Liver (tissue), 9 donors: ENCODE results near the gene MED4. TPM values are rescaled to one million over a fixed set of nuclear protein-coding genes. Genes with fewer than 3 reads are reported as not detected.

Source experiments
- DNase-seq: peaks from one replicate; pipeline ENCODE4 v3.0.0-alpha.2; 2017; ENCODE audit warnings: low spot score
- H3K27ac ChIP-seq, 2 donors: one replicate each; pipeline ENCODE4 v1.7.0; 2013; ENCODE audit warnings: inconsistent platforms in 2 of 2, low read length in 2 of 2, control low read depth in 1 of 2, low read depth in 1 of 2, mild to moderate bottlenecking in 1 of 2
- H3K27me3 ChIP-seq, 4 donors: one replicate each; pipeline versions ENCODE4 v1.6.1 to v1.7.0; 2013; ENCODE audit warnings: low read length in 3 of 4, inconsistent platforms in 1 of 4, mild to moderate bottlenecking in 1 of 4, moderate library complexity in 1 of 4; ENCODE audit not compliant: control insufficient read depth in 4 of 4, insufficient read depth in 4 of 4
- H3K36me3 ChIP-seq, 4 donors: one replicate each; pipeline versions ENCODE4 v1.6.1 to v1.7.0; 2013; ENCODE audit warnings: low read length in 3 of 4, mild to moderate bottlenecking in 3 of 4, low read depth in 1 of 4, moderate library complexity in 1 of 4; ENCODE audit not compliant: control insufficient read depth in 4 of 4, insufficient read depth in 3 of 4
- H3K4me1 ChIP-seq, 4 donors: one replicate each; pipeline versions ENCODE4 v1.6.1 to v1.7.0; 2013; ENCODE audit warnings: low read length in 3 of 4, mild to moderate bottlenecking in 3 of 4, moderate library complexity in 1 of 4; ENCODE audit not compliant: control insufficient read depth in 4 of 4, insufficient read depth in 4 of 4
- H3K4me3 ChIP-seq, 3 donors: one replicate each; pipeline versions ENCODE4 v1.6.1 to v1.7.0; 2013; ENCODE audit warnings: low read length in 3 of 3, control low read depth in 1 of 3, low read depth in 1 of 3, mild to moderate bottlenecking in 1 of 3
- H3K9ac ChIP-seq, 2 donors: one replicate each; pipeline ENCODE4 v1.7.0; 2013; ENCODE audit warnings: low read length in 2 of 2, mild to moderate bottlenecking in 2 of 2, moderate library complexity in 2 of 2, control low read depth in 1 of 2, low read depth in 1 of 2
- H3K9me3 ChIP-seq, 4 donors: one replicate each; pipeline versions ENCODE4 v1.6.1 to v1.7.0; 2013; ENCODE audit warnings: low read length in 3 of 4; ENCODE audit not compliant: control insufficient read depth in 4 of 4
- EGR1 ChIP-seq, 2 donors: IDR thresholded peaks; 2 replicates each; pipeline ENCODE4 v1.6.1; 2016 to 2018; ENCODE audit warnings: antibody characterized with exemption in 2 of 2, low read depth in 2 of 2
- FOXA1 ChIP-seq: IDR thresholded peaks from 2 replicates; pipeline ENCODE4 v1.6.1; 2016; ENCODE audit warnings: antibody characterized with exemption
- FOXA2 ChIP-seq: IDR thresholded peaks from 2 replicates; pipeline ENCODE4 v1.6.1; 2016; ENCODE audit warnings: antibody characterized with exemption
- GABPA ChIP-seq, 2 donors: IDR thresholded peaks in 1 of 2; conservative IDR thresholded peaks in 1 of 2; 2 replicates each; pipeline ENCODE4 v1.6.1; 2016; ENCODE audit warnings: antibody characterized with exemption in 2 of 2, mild to moderate bottlenecking in 1 of 2, moderate library complexity in 1 of 2
- HNF4A ChIP-seq, 2 donors: conservative IDR thresholded peaks; 2 replicates each; pipeline ENCODE4 v1.6.1; 2016; ENCODE audit warnings: antibody characterized with exemption in 2 of 2, mild to moderate bottlenecking in 2 of 2
- HNF4G ChIP-seq: IDR thresholded peaks from 2 replicates; pipeline ENCODE4 v1.6.1; 2016; ENCODE audit warnings: antibody characterized with exemption
- JUND ChIP-seq, 2 donors: IDR thresholded peaks; 2 replicates each; pipeline ENCODE4 v1.6.1; 2016; ENCODE audit warnings: antibody characterized with exemption in 2 of 2
- MAX ChIP-seq: IDR thresholded peaks from 2 replicates; pipeline ENCODE4 v1.6.1; 2016; ENCODE audit warnings: antibody characterized with exemption
- NR2F2 ChIP-seq: IDR thresholded peaks from 2 replicates; pipeline ENCODE4 v1.6.1; 2016; ENCODE audit warnings: antibody characterized with exemption
- RAD21 ChIP-seq, 2 donors: IDR thresholded peaks; 2 replicates each; pipeline ENCODE4 v1.6.1; 2016; ENCODE audit warnings: antibody characterized with exemption in 2 of 2, mild to moderate bottlenecking in 2 of 2
- REST ChIP-seq: IDR thresholded peaks from 2 replicates; pipeline ENCODE4 v1.6.1; 2016; ENCODE audit warnings: antibody characterized with exemption, mild to moderate bottlenecking
- RXRA ChIP-seq, 2 donors: IDR thresholded peaks; 2 replicates each; pipeline ENCODE4 v1.6.1; 2017 to 2018; ENCODE audit warnings: antibody characterized with exemption in 2 of 2, mild to moderate bottlenecking in 1 of 2
- SP1 ChIP-seq: IDR thresholded peaks from 2 replicates; pipeline ENCODE4 v1.6.1; 2018; ENCODE audit warnings: antibody characterized with exemption, mild to moderate bottlenecking
- TAF1 ChIP-seq: conservative IDR thresholded peaks from 2 replicates; pipeline ENCODE4 v1.6.1; 2016; ENCODE audit warnings: antibody characterized with exemption, mild to moderate bottlenecking
- YY1 ChIP-seq: IDR thresholded peaks from 2 replicates; pipeline ENCODE4 v1.6.1; 2016; ENCODE audit warnings: antibody characterized with exemption, mild to moderate bottlenecking
- ZBTB33 ChIP-seq: IDR thresholded peaks from 2 replicates; pipeline ENCODE4 v1.6.1; 2016; ENCODE audit warnings: antibody characterized with exemption
- WGBS: extraction: QIAGEN DNeasy Blood & Tissue Kit; methylation state at CpG from one replicate; pipeline ENCODE4 v1.1.7; 2013; 5-methylcytosine and 5-hydroxymethylcytosine counted together
- polyA plus RNA-seq, 2 donors: library from polyadenylated mRNA; stranded (reverse) in 1 of 2; unstranded in 1 of 2; fragments of 200-250 nt in 1 of 2; fragments of >200 nt in 1 of 2; fragmentation: Nextera tagmentation in 1 of 2; extraction: Ambion mirVana in 1 of 2; gene quantifications; one replicate each; pipeline versions ENCODE4 v1.2.1 to v1.2.3, GENCODE V29; 2013 to 2015
- total RNA-seq, 2 donors: library from RNA; depleted of rRNA; stranded (reverse); fragments of >200 nt; gene quantifications; one replicate each; pipeline ENCODE4 v1.2.3, GENCODE V29; 2014
- TF ChIP-seq, protein P1 (sequence below): IDR thresholded peaks from 2 replicates; pipeline ENCODE4 v1.6.1; 2016; ENCODE audit warnings: antibody characterized with exemption
- TF ChIP-seq, protein P2 (sequence below): fragments of 150-350 bp; IDR thresholded peaks from 2 replicates; pipeline ENCODE4 v1.5.1; 2017; ENCODE audit warnings: improper control_type of control experiment, low read depth, low read length; ENCODE audit not compliant: missing input control
- donor health status: healthy.
- donor health status: healthy.
- donor health status: healthy.
- donor health status: healthy.
- donor health status: healthy.

The MED4 gene
- total and polyA plus RNA-seq, 4 donors: 18.2 to 32.4 (median 22.6) TPM

DNA sequence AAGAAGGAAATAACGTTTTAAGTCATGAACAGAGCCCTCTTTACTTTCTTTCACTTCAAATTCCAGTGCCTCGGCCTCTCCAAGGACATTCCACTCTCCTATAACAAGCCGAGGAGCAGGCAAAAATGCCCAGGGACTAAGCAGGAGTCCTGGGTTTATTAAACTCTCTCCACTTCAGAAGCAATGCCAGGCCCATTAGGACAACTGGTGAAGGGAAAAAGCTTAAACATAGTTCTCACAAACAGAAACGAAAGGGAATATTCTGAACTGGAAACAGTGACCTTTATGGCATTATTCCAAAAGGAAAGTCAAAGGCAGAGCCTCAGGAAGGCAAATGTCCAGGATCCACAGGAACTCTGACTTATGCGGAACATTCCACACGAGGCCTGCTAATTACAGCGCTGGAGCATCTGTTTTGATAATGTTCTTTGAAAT lies 30.9 kb upstream of the MED4 start:
- 33% methylated on average over 7 of the region's 7 CpGs for WGBS
- H3K4me3 ChIP-seq: no peak overlapping the region
- no peaks in the 10 kb centered on the region for H3K9me3 ChIP-seq
- no peak for DNase-seq
- no peaks in the 10 kb centered on the region for H3K36me3 ChIP-seq
- H3K4me1 ChIP-seq: peaks cover 0 to 21% (median 8%) of the 10 kb centered on the region in 4 donors
- no peaks in the 10 kb centered on the region for H3K27me3 ChIP-seq
- TF ChIP-seq SP1: peak; percentile 82
- TF ChIP-seq NR2F2: peak; percentile 97
- TF ChIP-seq TAF1: no peak
- TF ChIP-seq, protein P1, sequence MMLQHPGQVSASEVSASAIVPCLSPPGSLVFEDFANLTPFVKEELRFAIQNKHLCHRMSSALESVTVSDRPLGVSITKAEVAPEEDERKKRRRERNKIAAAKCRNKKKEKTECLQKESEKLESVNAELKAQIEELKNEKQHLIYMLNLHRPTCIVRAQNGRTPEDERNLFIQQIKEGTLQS: no peak
- TF ChIP-seq HNF4G: no peak
- TF ChIP-seq FOXA2: no peak
- peak; percentile 36 to 46 for TF ChIP-seq HNF4A (conservative IDR thresholded peaks at IDR 0.05)
- peak in 1 of 2 donors; percentile 34 for TF ChIP-seq GABPA (IDR thresholded peaks at IDR 0.05 in 1 of 2, conservative IDR thresholded peaks at IDR 0.05 in 1 of 2)
- peak; percentile 77 for TF ChIP-seq REST
- TF ChIP-seq, protein P2, sequence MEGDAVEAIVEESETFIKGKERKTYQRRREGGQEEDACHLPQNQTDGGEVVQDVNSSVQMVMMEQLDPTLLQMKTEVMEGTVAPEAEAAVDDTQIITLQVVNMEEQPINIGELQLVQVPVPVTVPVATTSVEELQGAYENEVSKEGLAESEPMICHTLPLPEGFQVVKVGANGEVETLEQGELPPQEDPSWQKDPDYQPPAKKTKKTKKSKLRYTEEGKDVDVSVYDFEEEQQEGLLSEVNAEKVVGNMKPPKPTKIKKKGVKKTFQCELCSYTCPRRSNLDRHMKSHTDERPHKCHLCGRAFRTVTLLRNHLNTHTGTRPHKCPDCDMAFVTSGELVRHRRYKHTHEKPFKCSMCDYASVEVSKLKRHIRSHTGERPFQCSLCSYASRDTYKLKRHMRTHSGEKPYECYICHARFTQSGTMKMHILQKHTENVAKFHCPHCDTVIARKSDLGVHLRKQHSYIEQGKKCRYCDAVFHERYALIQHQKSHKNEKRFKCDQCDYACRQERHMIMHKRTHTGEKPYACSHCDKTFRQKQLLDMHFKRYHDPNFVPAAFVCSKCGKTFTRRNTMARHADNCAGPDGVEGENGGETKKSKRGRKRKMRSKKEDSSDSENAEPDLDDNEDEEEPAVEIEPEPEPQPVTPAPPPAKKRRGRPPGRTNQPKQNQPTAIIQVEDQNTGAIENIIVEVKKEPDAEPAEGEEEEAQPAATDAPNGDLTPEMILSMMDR: no peak
- TF ChIP-seq RAD21 (IDR thresholded peaks at IDR 0.05): peak; percentile 51 to 67
- peak; percentile 45 for TF ChIP-seq JUND (IDR thresholded peaks at IDR 0.05)
- peak in 1 of 2 donors; percentile 42 for TF ChIP-seq EGR1 (IDR thresholded peaks at IDR 0.05; ENCODE audit: low read depth in 2 of 2)
- no peak for TF ChIP-seq FOXA1
- TF ChIP-seq RXRA (IDR thresholded peaks at IDR 0.05): peak; percentile 72 to 78
- no peak for TF ChIP-seq YY1
- no peak for TF ChIP-seq ZBTB33
- TF ChIP-seq MAX: peak; percentile 47
- peak overlapping the region; percentile 50 to 69 for H3K27ac ChIP-seq
- peak overlapping the region in 1 of 2 donors; percentile 48 for H3K9ac ChIP-seq
